HEK293 (cell line): ENCODE measurements around the gene DNER.

Experiments
- CTCF ChIA-PET: fragments of 350-600 bp; formaldehyde crosslinking; extraction: SDS; loops from one replicate; lab custom pipeline; 2021; ENCODE audit warnings: antibody characterized with exemption; lab: Yijun Ruan, JAX
- POLR2A ChIA-PET: fragments of 300-600 bp; formaldehyde crosslinking; extraction: SDS; loops from one replicate; lab custom pipeline; 2020; ENCODE audit warnings: antibody characterized with exemption, inconsistent platforms; lab: Yijun Ruan, JAX
- H3K27ac ChIP-seq: fragments of 200-500 bp; sonication (Bioruptor generic); 2 replicates; pipeline ENCODE4 v1.5.1; 2014; ENCODE audit warnings: low read depth, low read length, control low read depth, inconsistent platforms; ENCODE audit errors: extremely low read depth
- H3K36me3 ChIP-seq, 2 experiments: fragments of 200-500 bp in 1 of 2; sonication (Bioruptor generic) in 1 of 2; 1 replicate in 1 of 2; 2 replicates in 1 of 2; pipeline ENCODE4 v1.5.1; 2014 to 2017; ENCODE audit warnings: inconsistent platforms in 2 of 2, low read length in 2 of 2; ENCODE audit not compliant: control insufficient read depth in 2 of 2, insufficient read depth in 1 of 2
- H3K4me1 ChIP-seq: fragments of 200-500 bp; sonication (Bioruptor generic); 2 replicates; pipeline ENCODE4 v1.5.1; 2014; ENCODE audit warnings: mild to moderate bottlenecking, low read length, inconsistent platforms; ENCODE audit not compliant: control insufficient read depth, insufficient read depth
- H3K4me3 ChIP-seq: 2 replicates; pipeline ENCODE4 v1.5.1; 2011; ENCODE audit warnings: low read depth, mild to moderate bottlenecking, control low read depth, low read length, moderate library complexity
- H3K9me3 ChIP-seq: fragments of 200-500 bp; sonication (Bioruptor generic); 2 replicates; pipeline ENCODE4 v1.5.1; 2014; ENCODE audit warnings: low read depth, low read length, inconsistent platforms; ENCODE audit not compliant: control insufficient read depth, insufficient read depth
- GLIS2 ChIP-seq: fragments of 450-650 bp; formaldehyde crosslinking; IDR thresholded peaks from 2 replicates; pipeline ENCODE4 v1.5.1; 2016; ENCODE audit warnings: missing biosample characterization, missing genetic modification characterization
- HOXA7 ChIP-seq: sonication (generic); formaldehyde crosslinking; IDR thresholded peaks from 2 replicates; pipeline ENCODE4 v1.8.1; 2022; ENCODE audit warnings: missing genetic modification reagents, borderline replicate concordance
- HOXC10 ChIP-seq: sonication (generic); formaldehyde crosslinking; IDR thresholded peaks from 2 replicates; pipeline ENCODE4 v1.8.1; 2023; ENCODE audit warnings: mild to moderate bottlenecking, missing genetic modification reagents
- INSM2 ChIP-seq: fragments of 450-650 bp; formaldehyde crosslinking; IDR thresholded peaks from 2 replicates; pipeline ENCODE4 v1.5.1; 2016; ENCODE audit warnings: missing biosample characterization, missing genetic modification characterization
- KLF7 ChIP-seq: fragments of 450-650 bp; formaldehyde crosslinking; IDR thresholded peaks from 2 replicates; pipeline ENCODE4 v1.5.1; 2016; ENCODE audit warnings: missing biosample characterization, missing genetic modification characterization, borderline replicate concordance
- KLF8 ChIP-seq: fragments of 450-650 bp; formaldehyde crosslinking; IDR thresholded peaks from 2 replicates; pipeline ENCODE4 v1.5.1; 2016; ENCODE audit warnings: missing biosample characterization, missing genetic modification characterization
- REPIN1 ChIP-seq: fragments of 450-650 bp; formaldehyde crosslinking; IDR thresholded peaks from 2 replicates; pipeline ENCODE4 v1.5.1; 2017; ENCODE audit warnings: missing biosample characterization, missing genetic modification characterization, low read depth
- SP2 ChIP-seq: fragments of 450-650 bp; formaldehyde crosslinking; IDR thresholded peaks from 2 replicates; pipeline ENCODE4 v1.5.1; 2016; ENCODE audit warnings: missing biosample characterization, missing genetic modification characterization
- TRIM28 ChIP-seq: IDR thresholded peaks from 2 replicates; pipeline ENCODE4 v1.6.1; 2011; ENCODE audit warnings: low read length, control low read depth, borderline replicate concordance
- ZNF184 ChIP-seq: fragments of 450-650 bp; IDR thresholded peaks from 2 replicates; pipeline ENCODE4 v1.5.1; 2018; ENCODE audit warnings: missing biosample characterization, mild to moderate bottlenecking, missing genetic modification characterization
- ZNF19 ChIP-seq: fragments of 450-650 bp; formaldehyde crosslinking; IDR thresholded peaks from 2 replicates; pipeline ENCODE4; 2016; ENCODE audit warnings: missing biosample characterization, missing genetic modification characterization, low read depth
- ZNF24 ChIP-seq: fragments of 450-650 bp; formaldehyde crosslinking; IDR thresholded peaks from 2 replicates; pipeline ENCODE4 v1.5.1; 2016; ENCODE audit warnings: missing biosample characterization, missing genetic modification characterization
- ZNF324 ChIP-seq: fragments of 450-650 bp; formaldehyde crosslinking; IDR thresholded peaks from 2 replicates; pipeline ENCODE4 v1.5.1; 2016; ENCODE audit warnings: missing biosample characterization, missing genetic modification characterization
- ZNF473 ChIP-seq: fragments of 450-650 bp; formaldehyde crosslinking; IDR thresholded peaks from 2 replicates; pipeline ENCODE4 v1.5.1; 2017; ENCODE audit warnings: missing biosample characterization, missing genetic modification characterization
- ZNF518A ChIP-seq: fragments of 450-650 bp; formaldehyde crosslinking; conservative IDR thresholded peaks from 2 replicates; pipeline ENCODE4 v1.5.1; 2016; ENCODE audit warnings: low read depth, missing biosample characterization, missing genetic modification characterization
- ZNF521 ChIP-seq: fragments of 450-650 bp; formaldehyde crosslinking; IDR thresholded peaks from 2 replicates; pipeline ENCODE4 v1.5.1; 2017; ENCODE audit warnings: missing biosample characterization, mild to moderate bottlenecking, missing genetic modification characterization
- ZNF529 ChIP-seq: fragments of 450-650 bp; formaldehyde crosslinking; IDR thresholded peaks from 2 replicates; pipeline ENCODE4 v1.5.1; 2017; ENCODE audit warnings: missing genetic modification characterization, missing biosample characterization; ENCODE audit not compliant: insufficient replicate concordance
- ZNF670 ChIP-seq: fragments of 450-650 bp; formaldehyde crosslinking; IDR thresholded peaks from 2 replicates; pipeline ENCODE4 v1.5.1; 2016; ENCODE audit warnings: missing biosample characterization, missing genetic modification characterization, low read depth
- ZNF677 ChIP-seq: fragments of 450-650 bp; IDR thresholded peaks from 2 replicates; pipeline ENCODE4 v1.5.0; 2018; ENCODE audit warnings: missing biosample characterization, mild to moderate bottlenecking, missing genetic modification characterization, moderate library complexity
- ZSCAN16 ChIP-seq: fragments of 450-650 bp; formaldehyde crosslinking; IDR thresholded peaks from 2 replicates; pipeline ENCODE4 v1.5.1; 2016; ENCODE audit warnings: missing biosample characterization, missing genetic modification characterization
- TF ChIP-seq, protein P1 (sequence below): fragments of 450-650 bp; formaldehyde crosslinking; IDR thresholded peaks from 2 replicates; pipeline ENCODE4 v1.5.1; 2016; ENCODE audit warnings: missing biosample characterization, missing genetic modification characterization
- TF ChIP-seq, protein P2 (sequence below): fragments of 450-650 bp; formaldehyde crosslinking; IDR thresholded peaks from 2 replicates; pipeline ENCODE4 v1.5.1; 2016; ENCODE audit warnings: missing biosample characterization, missing genetic modification characterization

DNER gene

GRCh38 chr2:229470781-229471180 lies 243.6 kb downstream of the DNER start:
- ChIA-PET POLR2A (no interaction called here), CTCF (interaction anchor here (0.7 kb wide), 1 partner anchor 39 kb away, joined by 5 read pairs; no protein-coding TSS in a partner anchor)
- H3K9me3 ChIP-seq: no peaks in the 10 kb centered on the region
- no peak overlapping the region for H3K27ac ChIP-seq
- H3K4me3 ChIP-seq: no peak overlapping the region
- no peaks in the 10 kb centered on the region for H3K36me3 ChIP-seq
- TF ChIP-seq INSM2 (tag by site-specific recombination) (no peak), ZNF473 (tag by site-specific recombination) (no peak), HOXC10 (CRISPR knock-in tag) (no peak), ZNF529 (tag by site-specific recombination) (no peak), ZNF19 (tag by site-specific recombination) (no peak), ZSCAN16 (tag by site-specific recombination) (no peak), KLF7 (tag by site-specific recombination) (no peak), SP2 (tag by site-specific recombination) (no peak), ZNF184 (tag by site-specific recombination) (no peak), ZNF518A (tag by site-specific recombination) (no peak), ZNF677 (tag by site-specific recombination) (no peak), REPIN1 (tag by site-specific recombination) (no peak)
- H3K4me1 ChIP-seq: no peaks in the 10 kb centered on the region

- Histone ChIP-seq H3K36me3 (no peaks in the 10 kb centered on the region), H3K4me1 (no peaks in the 10 kb centered on the region), H3K27ac (no peak overlapping the region), H3K9me3 (no peaks in the 10 kb centered on the region), H3K4me3 (no peak overlapping the region)
- TF ChIP-seq TRIM28 (no peak), KLF8 (tag by site-specific recombination) (no peak), ZNF324 (no peak), ZNF521 (tag by site-specific recombination) (no peak), ZNF24 (tag by site-specific recombination) (no peak), ZNF670 (no peak), GLIS2 (no peak), HOXA7 (CRISPR knock-in tag) (no peak)
- TF ChIP-seq, protein P1, sequence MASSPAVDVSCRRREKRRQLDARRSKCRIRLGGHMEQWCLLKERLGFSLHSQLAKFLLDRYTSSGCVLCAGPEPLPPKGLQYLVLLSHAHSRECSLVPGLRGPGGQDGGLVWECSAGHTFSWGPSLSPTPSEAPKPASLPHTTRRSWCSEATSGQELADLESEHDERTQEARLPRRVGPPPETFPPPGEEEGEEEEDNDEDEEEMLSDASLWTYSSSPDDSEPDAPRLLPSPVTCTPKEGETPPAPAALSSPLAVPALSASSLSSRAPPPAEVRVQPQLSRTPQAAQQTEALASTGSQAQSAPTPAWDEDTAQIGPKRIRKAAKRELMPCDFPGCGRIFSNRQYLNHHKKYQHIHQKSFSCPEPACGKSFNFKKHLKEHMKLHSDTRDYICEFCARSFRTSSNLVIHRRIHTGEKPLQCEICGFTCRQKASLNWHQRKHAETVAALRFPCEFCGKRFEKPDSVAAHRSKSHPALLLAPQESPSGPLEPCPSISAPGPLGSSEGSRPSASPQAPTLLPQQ: no peak
- TF ChIP-seq, protein P2, sequence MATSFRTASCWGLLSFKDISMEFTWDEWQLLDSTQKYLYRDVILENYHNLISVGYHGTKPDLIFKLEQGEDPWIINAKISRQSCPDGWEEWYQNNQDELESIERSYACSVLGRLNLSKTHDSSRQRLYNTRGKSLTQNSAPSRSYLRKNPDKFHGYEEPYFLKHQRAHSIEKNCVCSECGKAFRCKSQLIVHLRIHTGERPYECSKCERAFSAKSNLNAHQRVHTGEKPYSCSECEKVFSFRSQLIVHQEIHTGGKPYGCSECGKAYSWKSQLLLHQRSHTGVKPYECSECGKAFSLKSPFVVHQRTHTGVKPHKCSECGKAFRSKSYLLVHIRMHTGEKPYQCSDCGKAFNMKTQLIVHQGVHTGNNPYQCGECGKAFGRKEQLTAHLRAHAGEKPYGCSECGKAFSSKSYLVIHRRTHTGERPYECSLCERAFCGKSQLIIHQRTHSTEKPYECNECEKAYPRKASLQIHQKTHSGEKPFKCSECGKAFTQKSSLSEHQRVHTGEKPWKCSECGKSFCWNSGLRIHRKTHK (tag by site-specific recombination): no peak
- POLR2A ChIA-PET: no interaction called here
- CTCF ChIA-PET: interaction anchor here (0.7 kb wide), 1 partner anchor 12 kb away, joined by 3 read pairs; no protein-coding TSS in a partner anchor
Measured at GRCh38 chr2:229467783-229468182, 246.6 kb downstream of the DNER start.
